ACC112 (cell line): ENCODE data around the gene HSD17B2.
"Not testable (repeated sequence)": the region's sequence is repeated elsewhere in the genome, so short reads cannot be mapped to it uniquely, and the experiment has no call there.

Experiments
- H2AFZ ChIP-seq: fragments of 200-600 bp; sonication (generic); one replicate; pipeline ENCODE4 v1.6.0; 2017; ENCODE audit warnings: antibody characterized with exemption, low read length; ENCODE audit not compliant: unreplicated experiment
- H3K27ac ChIP-seq: fragments of 200-600 bp; sonication (generic); 2 replicates; pipeline ENCODE4 v1.5.1; 2014; ENCODE audit warnings: low read depth, mild to moderate bottlenecking, antibody characterized with exemption, low read length, moderate library complexity
- H3K27me3 ChIP-seq: fragments of 200-600 bp; sonication (generic); 2 replicates; pipeline ENCODE4 v1.6.1; 2014; ENCODE audit warnings: mild to moderate bottlenecking, antibody characterized with exemption, low read length, moderate library complexity, mixed read lengths; ENCODE audit not compliant: insufficient read depth
- H3K36me3 ChIP-seq: fragments of 200-600 bp; sonication (generic); 2 replicates; pipeline ENCODE4 v1.6.1; 2016; ENCODE audit warnings: mild to moderate bottlenecking, antibody characterized with exemption, low read length, moderate library complexity, mixed read lengths; ENCODE audit not compliant: insufficient read depth
- H3K4me1 ChIP-seq: fragments of 200-600 bp; sonication (generic); one replicate; pipeline ENCODE4 v1.6.1; 2016; ENCODE audit warnings: low read length, mixed read lengths; ENCODE audit not compliant: insufficient read depth, unreplicated experiment, control insufficient read depth
- H3K4me3 ChIP-seq: fragments of 200-600 bp; sonication (generic); 2 replicates; pipeline ENCODE4 v1.5.1; 2014; ENCODE audit warnings: mild to moderate bottlenecking, low read depth, low read length
- H3K79me2 ChIP-seq: fragments of 200-600 bp; sonication (generic); one replicate; pipeline ENCODE4 v1.6.0; 2016; ENCODE audit warnings: low read length; ENCODE audit not compliant: control insufficient read depth, unreplicated experiment, insufficient read depth

HSD17B2 gene

DNA sequence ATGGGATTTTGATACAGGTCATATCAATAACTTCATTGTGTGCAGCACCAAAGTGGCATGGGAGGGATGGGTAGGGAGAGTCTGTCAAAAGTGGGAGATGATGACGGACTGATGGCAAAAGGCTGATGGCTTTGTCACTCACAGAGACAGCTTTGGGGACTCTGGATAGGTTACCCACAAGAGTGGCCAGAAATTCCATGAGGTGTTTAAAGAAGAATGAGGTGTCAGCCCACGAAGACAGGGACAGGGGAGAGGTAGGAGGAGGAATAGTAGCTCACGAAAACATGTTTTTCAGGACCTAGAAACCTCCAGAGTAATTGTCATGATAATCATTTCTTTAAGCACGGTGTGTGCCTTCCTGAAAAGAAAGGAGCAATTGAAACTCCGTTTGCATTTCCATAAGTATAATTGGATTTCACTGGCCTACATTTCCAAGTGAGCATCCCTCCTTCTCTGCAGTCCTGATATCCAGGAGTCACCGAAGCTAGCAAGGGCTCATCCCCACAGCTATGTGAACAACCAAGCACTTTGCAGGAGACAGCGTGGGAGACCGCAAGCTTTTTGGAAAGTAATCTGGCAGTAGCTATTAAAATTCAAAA is 60.0 kb downstream of the HSD17B2 start:
- Histone ChIP-seq H3K27me3 (peaks cover 23% of the 10 kb centered on the region), H3K36me3 (no peaks in the 10 kb centered on the region), H3K27ac (no peak overlapping the region), H3K79me2 (no peaks in the 10 kb centered on the region), H3K4me1 (peaks cover 26% of the 10 kb centered on the region), H3K4me3 (no peak overlapping the region), H2AFZ (no peak overlapping the region)

DNA sequence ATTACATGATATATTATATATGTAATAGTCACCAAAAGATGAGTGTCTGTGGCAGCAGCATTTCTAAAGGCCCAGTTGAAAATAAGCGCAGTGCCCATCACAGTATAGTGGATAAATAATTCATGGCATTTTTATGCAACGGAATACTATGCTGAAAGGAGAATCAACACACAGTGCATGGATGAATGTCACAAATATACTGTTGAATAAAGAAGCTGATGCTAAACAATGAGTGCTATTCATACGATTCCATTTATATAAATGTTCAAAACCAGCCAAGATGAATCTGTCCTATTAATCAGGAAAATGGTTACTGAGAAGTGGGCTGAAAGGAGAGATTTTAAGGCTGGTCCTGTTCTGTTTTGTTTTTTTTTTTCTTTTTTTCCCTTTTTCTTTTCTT is 61.6 kb downstream of the HSD17B2 start:
- no peak overlapping the region for H2AFZ ChIP-seq
- H3K36me3 ChIP-seq = no peaks in the 10 kb centered on the region
- H3K4me3 ChIP-seq = no peak overlapping the region
- no peaks in the 10 kb centered on the region for H3K79me2 ChIP-seq
- H3K27ac ChIP-seq = no peak overlapping the region
- H3K4me1 ChIP-seq = peaks cover 17% of the 10 kb centered on the region
- H3K27me3 ChIP-seq = peaks cover 38% of the 10 kb centered on the region

DNA sequence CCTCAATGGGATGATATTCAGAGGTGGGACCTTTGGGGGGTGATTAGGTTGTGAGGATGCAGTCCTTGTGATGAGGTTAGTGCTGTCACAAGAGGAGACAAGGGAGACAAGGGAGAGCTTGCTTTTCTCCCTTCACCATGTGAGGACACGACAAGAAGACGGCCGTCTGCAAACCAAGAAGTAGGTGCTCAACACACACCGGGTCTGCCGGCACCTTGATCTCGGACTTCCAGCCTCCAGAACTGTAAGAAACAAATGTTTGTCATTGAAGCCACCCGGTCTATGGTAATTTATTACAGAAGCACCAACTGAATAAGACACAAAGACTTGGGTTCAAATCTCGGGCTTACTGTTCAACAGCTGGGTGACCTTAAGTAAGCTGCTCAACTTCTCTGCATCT is 70.1 kb downstream of the HSD17B2 start:
- no peak overlapping the region for H3K4me3 ChIP-seq
- no peak overlapping the region for H3K27ac ChIP-seq
- no peak overlapping the region for H2AFZ ChIP-seq
- peaks cover 39% of the 10 kb centered on the region for H3K27me3 ChIP-seq
- H3K4me1 ChIP-seq = no peaks in the 10 kb centered on the region
- H3K79me2 ChIP-seq = no peaks in the 10 kb centered on the region
- no peaks in the 10 kb centered on the region for H3K36me3 ChIP-seq

DNA sequence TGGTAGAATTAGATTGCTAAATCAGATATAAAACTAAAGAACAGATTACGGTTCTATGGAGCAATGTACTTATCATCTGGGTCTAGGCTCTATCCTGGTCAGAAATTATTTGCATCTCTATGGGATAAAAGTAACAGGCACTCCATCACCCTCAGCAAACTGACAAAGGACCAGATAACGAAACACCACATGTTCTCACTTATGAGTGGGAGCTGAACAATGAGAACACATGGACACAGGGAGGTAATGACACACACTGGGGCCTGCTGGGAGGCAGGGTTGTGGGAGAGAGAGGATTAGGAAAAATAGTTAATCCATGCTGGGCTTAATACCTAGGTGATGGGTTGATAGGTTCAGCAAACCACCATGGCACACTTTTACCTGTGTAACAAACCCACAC is 73.0 kb downstream of the HSD17B2 start:
- H3K27ac ChIP-seq = no peak overlapping the region
- no peaks in the 10 kb centered on the region for H3K4me1 ChIP-seq
- H3K27me3 ChIP-seq = peaks cover 24% of the 10 kb centered on the region
- no peaks in the 10 kb centered on the region for H3K79me2 ChIP-seq
- no peak overlapping the region for H3K4me3 ChIP-seq
- H3K36me3 ChIP-seq = no peaks in the 10 kb centered on the region
- no peak overlapping the region for H2AFZ ChIP-seq

DNA sequence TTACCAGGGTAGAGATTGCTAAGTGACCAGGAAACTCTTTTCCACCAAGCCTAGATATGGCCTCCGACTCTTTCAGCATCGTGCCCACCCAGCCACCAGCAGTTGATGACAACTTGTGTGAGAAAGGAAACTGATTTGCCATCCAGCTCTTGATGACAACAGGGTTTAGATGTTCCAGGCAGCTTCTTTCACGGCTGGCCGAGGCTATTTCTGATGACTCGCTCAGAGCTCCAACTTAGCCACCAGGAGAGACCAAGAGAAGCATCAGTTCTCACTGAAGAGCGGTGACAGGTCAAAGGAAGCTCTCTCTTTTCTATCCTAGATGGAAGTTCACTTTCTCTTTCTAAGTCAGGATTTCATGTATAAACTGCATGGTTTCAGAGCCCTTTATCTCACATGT is 73.7 kb downstream of the HSD17B2 start:
- Histone ChIP-seq H3K4me3 (no peak overlapping the region), H3K4me1 (no peaks in the 10 kb centered on the region), H2AFZ (no peak overlapping the region), H3K79me2 (no peaks in the 10 kb centered on the region), H3K36me3 (no peaks in the 10 kb centered on the region), H3K27me3 (peaks cover 19% of the 10 kb centered on the region), H3K27ac (no peak overlapping the region)

DNA sequence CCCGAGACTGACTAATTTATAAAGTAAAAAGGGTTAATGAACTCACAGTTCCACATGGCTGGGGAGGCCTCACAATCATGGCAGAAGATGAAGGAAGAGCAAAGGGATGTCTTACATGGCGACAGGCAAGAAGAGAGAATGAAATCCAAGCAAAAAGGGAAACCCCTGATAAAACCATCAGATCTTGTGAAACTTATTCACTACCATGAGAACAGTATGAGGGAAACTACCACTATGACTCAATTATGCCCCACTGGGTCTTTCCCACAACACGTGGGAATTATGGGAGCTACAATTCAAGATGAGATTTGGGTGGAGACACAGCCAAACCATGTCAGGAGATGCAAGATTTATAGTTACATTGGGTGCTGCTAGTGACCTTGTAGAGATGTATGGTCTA is 74.2 kb downstream of the HSD17B2 start:
- H2AFZ ChIP-seq, H3K27ac ChIP-seq, H3K4me3 ChIP-seq, H3K79me2 ChIP-seq, H3K4me1 ChIP-seq, H3K36me3 ChIP-seq: not testable (repeated sequence)
- H3K27me3 ChIP-seq = peaks cover 19% of the 10 kb centered on the region

DNA sequence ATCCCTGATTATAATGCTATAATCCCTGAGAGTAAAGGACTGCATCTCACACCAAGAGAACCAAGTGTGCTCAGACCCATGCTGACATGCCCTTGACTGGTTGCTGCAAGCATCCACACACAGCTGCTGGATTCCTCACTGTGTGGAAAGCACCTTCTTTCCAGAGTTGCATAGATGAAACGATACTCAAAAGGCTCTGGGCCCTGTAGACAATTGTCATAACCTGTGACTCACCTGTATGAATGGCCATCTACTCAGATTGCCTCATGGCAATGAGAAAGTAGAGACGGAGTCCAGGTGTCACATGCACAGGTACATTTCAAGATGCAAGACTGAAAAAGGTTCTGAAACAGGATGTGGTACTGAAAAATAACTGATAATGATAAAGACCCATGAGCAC is 76.9 kb downstream of the HSD17B2 start:
- H3K36me3 ChIP-seq = no peaks in the 10 kb centered on the region
- no peak overlapping the region for H3K4me3 ChIP-seq
- H3K4me1 ChIP-seq = no peaks in the 10 kb centered on the region
- H3K27me3 ChIP-seq = peaks cover 19% of the 10 kb centered on the region
- H3K27ac ChIP-seq = no peak overlapping the region
- no peak overlapping the region for H2AFZ ChIP-seq
- no peaks in the 10 kb centered on the region for H3K79me2 ChIP-seq

DNA sequence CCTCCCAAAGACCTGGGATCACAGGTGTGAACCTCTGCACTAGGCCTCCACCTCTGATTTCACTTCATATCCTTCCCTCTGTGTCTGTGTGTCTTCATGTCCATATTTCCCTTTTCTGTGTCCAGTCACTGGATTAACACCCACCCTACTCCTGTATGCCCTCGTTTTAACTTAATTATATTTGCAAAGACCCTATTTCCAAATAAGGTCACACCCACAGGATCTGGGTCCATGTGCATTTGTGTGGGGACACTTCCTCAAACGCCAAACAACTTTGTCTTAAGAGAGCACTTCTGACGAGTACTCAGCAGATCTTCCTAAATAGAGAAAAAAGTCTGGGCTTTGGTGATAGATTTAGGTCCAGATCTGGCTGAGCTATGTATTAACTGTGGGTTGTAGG is 78.7 kb downstream of the HSD17B2 start:
- Histone ChIP-seq H3K27ac (no peak overlapping the region), H3K4me1 (no peaks in the 10 kb centered on the region), H3K36me3 (no peaks in the 10 kb centered on the region), H3K79me2 (no peaks in the 10 kb centered on the region), H3K4me3 (no peak overlapping the region), H3K27me3 (peaks cover 19% of the 10 kb centered on the region), H2AFZ (no peak overlapping the region)

DNA sequence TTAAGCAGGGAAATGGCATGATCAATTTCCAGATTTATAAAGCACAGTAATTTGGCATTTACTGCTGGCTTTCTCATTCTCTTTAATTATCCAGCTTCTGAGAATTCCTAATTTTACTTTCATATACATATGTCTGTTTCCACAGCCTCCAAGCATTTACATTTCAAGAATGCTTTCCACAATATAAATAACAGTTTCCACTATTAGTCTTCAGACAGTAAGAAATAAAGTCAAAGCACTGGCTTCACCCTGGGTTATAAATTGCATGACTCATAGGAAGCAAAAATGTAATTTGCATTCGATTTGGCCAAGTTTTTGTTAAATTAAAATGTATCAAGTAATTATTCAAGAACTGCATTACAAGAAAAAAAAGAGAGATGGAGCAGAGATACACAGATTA is 81.5 kb downstream of the HSD17B2 start:
- H2AFZ ChIP-seq = no peak overlapping the region
- peaks cover 8% of the 10 kb centered on the region; the same call in 1 of the 2 replicates for H3K27me3 ChIP-seq
- H3K36me3 ChIP-seq = no peaks in the 10 kb centered on the region
- H3K4me1 ChIP-seq = no peaks in the 10 kb centered on the region
- H3K4me3 ChIP-seq = no peak overlapping the region
- H3K79me2 ChIP-seq = no peaks in the 10 kb centered on the region
- no peak overlapping the region for H3K27ac ChIP-seq

DNA sequence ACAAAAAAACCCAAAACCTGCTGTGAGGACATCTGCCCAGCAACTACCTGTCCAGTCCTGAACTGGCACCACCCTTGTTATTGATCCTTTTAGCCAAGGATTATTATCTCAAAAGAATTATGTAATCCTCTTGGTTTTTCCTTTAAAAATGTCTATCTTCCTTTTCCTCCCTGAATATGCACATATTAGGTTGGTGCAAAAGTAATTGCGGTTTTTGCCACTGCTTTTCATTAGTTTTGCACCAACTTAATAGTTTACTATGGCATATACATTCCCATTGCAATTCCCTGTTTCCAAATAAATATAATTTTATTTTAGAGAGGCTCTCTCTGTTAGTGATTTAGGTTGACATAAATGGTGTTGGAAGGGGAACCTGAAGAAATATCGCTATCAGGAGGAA is 83.7 kb downstream of the HSD17B2 start:
- Histone ChIP-seq H3K79me2 (no peaks in the 10 kb centered on the region), H2AFZ (no peak overlapping the region), H3K4me1 (no peaks in the 10 kb centered on the region), H3K36me3 (no peaks in the 10 kb centered on the region), H3K27me3 (no peaks in the 10 kb centered on the region), H3K27ac (no peak overlapping the region), H3K4me3 (no peak overlapping the region)

DNA sequence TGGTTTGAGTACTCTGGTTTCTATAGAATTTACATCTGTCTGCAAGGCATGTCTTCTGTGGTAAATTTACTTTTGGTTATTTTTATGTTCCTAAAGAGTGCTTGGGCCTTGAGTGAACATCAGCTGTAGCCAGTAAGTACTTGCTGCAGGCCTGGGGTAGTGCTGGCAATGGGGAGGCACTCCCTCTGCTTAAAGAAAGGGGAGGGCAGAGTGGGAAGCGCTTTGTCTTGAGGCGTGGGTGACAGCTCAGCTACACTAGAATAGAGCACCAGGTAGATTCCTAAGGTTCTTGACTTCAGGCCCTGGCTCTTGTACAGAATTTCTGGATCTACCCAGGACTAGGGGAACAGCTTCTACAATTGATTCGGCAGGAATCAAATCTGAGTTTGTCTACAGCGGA is 84.4 kb downstream of the HSD17B2 start:
- no peak overlapping the region for H3K4me3 ChIP-seq
- H3K36me3 ChIP-seq = no peaks in the 10 kb centered on the region
- no peaks in the 10 kb centered on the region for H3K4me1 ChIP-seq
- no peaks in the 10 kb centered on the region for H3K79me2 ChIP-seq
- H3K27ac ChIP-seq = no peak overlapping the region
- H2AFZ ChIP-seq = no peak overlapping the region
- H3K27me3 ChIP-seq = no peaks in the 10 kb centered on the region
